HCT116 (cell line): ENCODE results near the gene TMCO6. TPM values are rescaled to one million over a fixed set of nuclear protein-coding genes. Genes with fewer than 3 reads are reported as not detected.
"Not testable (repeated sequence)": the region's sequence is repeated elsewhere in the genome, so short reads cannot be mapped to it uniquely, and the experiment has no call there.

Source experiments
- ATAC-seq: fragments of 200-7000 bp; cut with Tn5 transposase; 2 replicates; pipeline ENCODE4 v1.9.1; 2020; ENCODE audit warnings: mild to moderate bottlenecking, moderate library complexity
- BruUV-seq: library from RNA; stranded (reverse); fragments of 400-500 nt; replicated peaks from 2 replicates; lab custom pipeline; 2021; lab: Mats Ljungman, UMichigan
- CTCF ChIA-PET: fragments of 300-600 bp; sonication (Branson Sonifier 250); formaldehyde crosslinking; loops from one replicate; lab custom pipeline; 2021; ENCODE audit warnings: antibody characterized with exemption; lab: Charles Lee
- POLR2A ChIA-PET: fragments of 300-600, 350-600 bp; sonication (Branson Sonifier 250); formaldehyde crosslinking; loops from one replicate; lab custom pipeline; 2021; ENCODE audit warnings: antibody characterized with exemption; lab: Charles Lee
- RAD21 ChIA-PET, 2 experiments: fragments of 300-600 bp; sonication (Branson Sonifier 250); formaldehyde crosslinking; loops; one replicate each; lab custom pipeline; 2023; ENCODE audit warnings: low total read pairs in 2 of 2; ENCODE audit not compliant: uncharacterized antibody in 2 of 2, unreplicated experiment in 2 of 2, low non-redundant PET in 1 of 2; lab: Charles Lee
- DNase-seq: peaks from one replicate; pipeline ENCODE4 v3.0.0-alpha.2; 2010; ENCODE audit warnings: low read depth, low spot score
- H2AFZ ChIP-seq: fragments of 200-600 bp; shearing (Covaris generic), sonication (generic); 2 replicates; pipeline ENCODE4 v1.6.1; 2017; ENCODE audit warnings: low read depth, mixed run types, mixed read lengths, antibody characterized with exemption, low read length; ENCODE audit not compliant: poor library complexity, severe bottlenecking
- H3K27ac ChIP-seq: 2 replicates; pipeline ENCODE4 v1.5.1; 2012; ENCODE audit warnings: low read depth, low read length
- H3K27me3 ChIP-seq: fragments of 200-600 bp; sonication (generic); 2 replicates; pipeline ENCODE4 v1.6.1; 2016; ENCODE audit warnings: mixed run types, low read length, mixed read lengths; ENCODE audit not compliant: insufficient read depth
- H3K36me3 ChIP-seq, 2 experiments: fragments of 200-500 bp in 1 of 2; fragments of 200-600 bp in 1 of 2; sonication (Bioruptor generic) in 1 of 2; sonication (generic) in 1 of 2; 2 replicates each; pipeline versions ENCODE4 v1.5.1 to v1.6.1; 2014 to 2016; ENCODE audit warnings: low read length in 2 of 2, inconsistent platforms in 1 of 2, mixed read lengths in 1 of 2, mixed run types in 1 of 2; ENCODE audit not compliant: insufficient read depth in 2 of 2, control insufficient read depth in 1 of 2
- H3K4me1 ChIP-seq, 2 experiments: fragments of 200-600 bp in 1 of 2; sonication (generic) in 1 of 2; 2 replicates each; pipeline versions ENCODE4 v1.5.1 to v1.6.1; 2012 to 2017; ENCODE audit warnings: low read length in 2 of 2, inconsistent platforms in 1 of 2, mild to moderate bottlenecking in 1 of 2, mixed read lengths in 1 of 2, mixed run types in 1 of 2, moderate library complexity in 1 of 2; ENCODE audit not compliant: insufficient read depth in 2 of 2, control insufficient read depth in 1 of 2
- H3K4me2 ChIP-seq: fragments of 200-600 bp; sonication (generic); 2 replicates; pipeline ENCODE4 v1.6.1; 2017; ENCODE audit warnings: mixed run types, low read length, mixed read lengths
- H3K4me3 ChIP-seq, 2 experiments: fragments of 200-600 bp in 1 of 2; sonication (generic) in 1 of 2; replicated peaks in 1 of 2; 2 replicates each; pipeline ENCODE4 v1.5.1; 2011 to 2016; ENCODE audit warnings: low read length in 2 of 2, control low read depth in 1 of 2, low read depth in 1 of 2, mild to moderate bottlenecking in 1 of 2, mixed read lengths in 1 of 2, mixed run types in 1 of 2
- H3K79me2 ChIP-seq: fragments of 200-600 bp; sonication (generic); 2 replicates; pipeline ENCODE4 v1.6.1; 2017; ENCODE audit warnings: mild to moderate bottlenecking, mixed run types, low read length, moderate library complexity, mixed read lengths; ENCODE audit not compliant: insufficient read depth
- H3K9ac ChIP-seq: fragments of 200-600 bp; sonication (generic); 2 replicates; pipeline ENCODE4 v1.6.1; 2016; ENCODE audit warnings: low read length, mixed read lengths
- H3K9me2 ChIP-seq: fragments of 200-600 bp; sonication (generic), shearing (Covaris generic); 2 replicates; pipeline ENCODE4 v1.6.1; 2017; ENCODE audit warnings: mixed run types, mild to moderate bottlenecking, moderate library complexity; ENCODE audit not compliant: insufficient read depth
- H3K9me3 ChIP-seq, 2 experiments: fragments of 200-500 bp in 1 of 2; fragments of 200-600 bp in 1 of 2; sonication (Bioruptor generic) in 1 of 2; sonication (generic) in 1 of 2; 2 replicates each; pipeline ENCODE4 v1.6.1; 2014 to 2017; ENCODE audit warnings: low read length in 2 of 2, mixed read lengths in 2 of 2, inconsistent platforms in 1 of 2, low read depth in 1 of 2, mild to moderate bottlenecking in 1 of 2, mixed run types in 1 of 2, moderate library complexity in 1 of 2; ENCODE audit not compliant: control insufficient read depth in 1 of 2, insufficient read depth in 1 of 2
- H4K20me1 ChIP-seq: fragments of 200-600 bp; sonication (generic), shearing (Covaris generic); 2 replicates; pipeline ENCODE4 v1.6.1; 2017; ENCODE audit warnings: mixed run types, mild to moderate bottlenecking, moderate library complexity; ENCODE audit not compliant: insufficient read depth
- POLR2A ChIP-seq: IDR thresholded peaks from 2 replicates; pipeline ENCODE4 v1.7.0; 2011; ENCODE audit warnings: borderline replicate concordance; ENCODE audit not compliant: insufficient read depth, insufficient read length; ENCODE audit errors: extremely low read depth
- YY1 ChIP-seq: IDR thresholded peaks from 2 replicates; pipeline ENCODE4 v1.6.1; 2011; ENCODE audit warnings: low read length, low read depth, moderate library complexity, mild to moderate bottlenecking; ENCODE audit not compliant: insufficient replicate concordance; ENCODE audit errors: extremely low read depth
- intact Hi-C: fragments of 100-400 bp; cut with micrococcal nuclease; formaldehyde crosslinking; loops from 2 replicates; pipeline ENCODE4 v1.10.0; 2022
- total RNA-seq: library from RNA; stranded (reverse); gene quantifications from one replicate; pipeline ENCODE4 v1.2.1, GENCODE V29; 2021; ENCODE audit not compliant: unreplicated experiment

Gene TMCO6
- total RNA-seq, 1 experiment from 2014 or later, result 28.0 TPM

DNA sequence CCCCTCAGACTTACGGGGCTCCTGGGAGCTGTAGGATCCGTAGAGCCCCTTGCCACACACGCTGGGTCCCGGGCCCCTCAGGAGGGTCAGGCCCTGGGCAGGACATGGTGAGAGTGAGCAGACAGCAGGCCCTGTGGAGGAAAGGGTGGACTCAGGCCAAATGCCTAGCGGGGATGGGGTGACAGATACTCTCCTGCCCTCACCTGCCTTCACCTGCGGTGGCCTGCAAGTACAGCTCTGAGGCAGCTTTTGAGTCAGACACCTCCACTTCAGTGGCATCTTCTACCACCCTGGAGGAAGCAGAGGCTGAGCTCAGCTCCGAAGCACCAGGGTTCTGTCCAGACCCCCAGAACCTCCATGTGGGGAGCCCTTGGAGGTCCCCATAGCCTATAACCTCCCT lies 48.4 kb upstream of the TMCO6 start:
- Histone ChIP-seq H3K9me2 (no peaks in the 10 kb centered on the region), H3K36me3 (no peaks in the 10 kb centered on the region), H3K27ac (no peak overlapping the region), H3K4me1 (no peaks in the 10 kb centered on the region; a peak in 1 of 4 replicates), H4K20me1 (no peaks in the 10 kb centered on the region), H3K4me3 (no peak overlapping the region), H3K4me2 (no peak overlapping the region), H3K9me3 (no peaks in the 10 kb centered on the region), H3K27me3 (no peaks in the 10 kb centered on the region), H2AFZ (no peak overlapping the region), H3K9ac (no peak overlapping the region), H3K79me2 (no peaks in the 10 kb centered on the region)
- POLR2A ChIA-PET, result no interaction called here
- no peak for ATAC-seq
- CTCF ChIA-PET, result no interaction called here
- RAD21 ChIA-PET, result no interaction called here
- DNase-seq, result no peak
- no TSS peak for BruUV-seq
- intact Hi-C loops, result no loop called here
- no peak for TF ChIP-seq YY1

DNA sequence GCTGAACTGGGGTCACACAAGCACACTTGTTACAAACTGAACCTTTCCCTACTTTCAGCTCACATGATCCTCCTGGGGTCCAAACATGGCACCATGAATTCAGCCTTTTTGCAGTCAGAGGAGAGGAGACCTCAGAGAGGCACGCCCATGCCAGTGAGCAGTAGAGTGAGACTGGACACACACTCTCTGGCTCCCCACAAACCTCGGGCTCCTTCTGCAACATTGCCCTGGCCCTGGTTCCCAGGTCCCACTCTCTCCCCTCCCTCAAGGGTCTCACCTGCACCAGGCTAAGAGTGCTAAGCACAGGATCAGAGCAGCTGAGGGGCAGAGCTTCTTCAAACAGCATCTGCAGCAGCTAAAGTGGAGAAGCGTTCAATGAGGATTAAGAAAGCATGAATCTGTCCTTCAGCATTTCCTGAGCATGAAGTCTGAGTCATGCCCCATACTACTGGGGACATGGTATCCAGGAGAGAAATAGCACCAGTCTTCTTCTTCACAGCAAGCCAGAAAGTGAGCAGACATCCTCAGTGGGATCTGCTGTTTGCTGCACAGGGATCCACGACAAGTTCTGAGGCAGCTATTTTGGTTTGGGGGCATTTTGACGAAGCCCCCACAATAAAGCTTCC lies 47.4 kb upstream of the TMCO6 start:
- H3K27me3 ChIP-seq, result no peaks in the 10 kb centered on the region
- no TSS peak for BruUV-seq
- H3K9me2 ChIP-seq, result no peaks in the 10 kb centered on the region
- ATAC-seq, result no peak; the same call in 1 of the 2 replicates
- H3K4me1 ChIP-seq, result no peaks in the 10 kb centered on the region; a peak in 1 of 4 replicates
- H3K4me2 ChIP-seq, result no peak overlapping the region
- H3K36me3 ChIP-seq, result no peaks in the 10 kb centered on the region
- no peaks in the 10 kb centered on the region for H4K20me1 ChIP-seq
- no peaks in the 10 kb centered on the region for H3K79me2 ChIP-seq
- H3K4me3 ChIP-seq, result no peak overlapping the region
- ChIA-PET RAD21 (no interaction called here), POLR2A (no interaction called here)
- no peaks in the 10 kb centered on the region for H3K9me3 ChIP-seq
- H3K27ac ChIP-seq, result no peak overlapping the region
- TF ChIP-seq POLR2A, result no peak
- TF ChIP-seq, all 23 proteins: peak for 0
- Histone ChIP-seq H2AFZ (no peak overlapping the region), H3K9ac (no peak overlapping the region)
- CTCF ChIA-PET, result no interaction called here
- intact Hi-C loops, result no loop called here
- DNase-seq, result no peak

DNA sequence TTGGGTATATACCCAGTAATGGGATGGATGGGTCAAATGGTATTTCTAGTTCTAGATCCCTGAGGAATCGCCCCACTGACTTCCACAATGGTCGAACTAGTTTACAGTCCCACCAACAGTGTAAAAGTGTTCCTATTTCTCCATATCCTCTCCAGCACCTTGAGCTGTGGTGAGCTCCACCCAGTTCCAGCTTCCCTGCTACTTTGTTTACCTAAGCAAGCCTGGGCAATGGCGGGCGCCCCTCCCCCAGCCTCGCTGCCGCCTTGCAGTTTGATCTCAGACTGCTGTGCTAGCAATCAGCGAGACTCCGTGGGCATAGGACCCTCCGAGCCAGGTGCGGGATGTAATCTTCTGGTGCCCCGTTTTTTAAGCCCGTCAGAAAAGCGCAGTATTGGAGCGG lies 46.2 kb upstream of the TMCO6 start:
- H3K9ac ChIP-seq, H3K4me3 ChIP-seq, H3K27ac ChIP-seq, BruUV-seq, H3K27me3 ChIP-seq, DNase-seq, H3K9me3 ChIP-seq, H3K79me2 ChIP-seq, H3K36me3 ChIP-seq, H3K4me1 ChIP-seq, ATAC-seq, RAD21 ChIA-PET, CTCF ChIA-PET, H3K9me2 ChIP-seq, POLR2A ChIA-PET, H3K4me2 ChIP-seq, H4K20me1 ChIP-seq, H2AFZ ChIP-seq, intact Hi-C loops: not testable (repeated sequence)
